Hepatocyte (in vitro differentiated cells): ENCODE results near the gene SMIM38. TPM values are rescaled to one million over a fixed set of nuclear protein-coding genes. Genes with fewer than 3 reads are reported as not detected.

Experiments used
- DNase-seq: peaks from one replicate; pipeline ENCODE4 v3.0.0-alpha.2; 2016; ENCODE audit warnings: low spot score
- H2AFZ ChIP-seq: fragments of 200-600 bp; sonication (generic); 2 replicates; pipeline ENCODE4 v1.6.0; 2016; ENCODE audit warnings: antibody characterized with exemption, mild to moderate bottlenecking
- H3K27ac ChIP-seq: fragments of 200-600 bp; sonication (generic); 2 replicates; pipeline ENCODE4 v1.5.1; 2016; ENCODE audit warnings: mild to moderate bottlenecking
- H3K27me3 ChIP-seq: fragments of 200-600 bp; sonication (generic); 2 replicates; pipeline ENCODE4 v1.6.1; 2016
- H3K36me3 ChIP-seq: fragments of 200-600 bp; sonication (generic); replicated peaks from 2 replicates; pipeline ENCODE4 v1.5.1; 2016; ENCODE audit warnings: low read depth; ENCODE audit not compliant: insufficient read depth
- H3K4me1 ChIP-seq: fragments of 200-600 bp; sonication (generic); 2 replicates; pipeline ENCODE4 v1.5.1; 2016; ENCODE audit warnings: mild to moderate bottlenecking, moderate library complexity; ENCODE audit not compliant: insufficient read depth
- H3K4me2 ChIP-seq: fragments of 200-600 bp; sonication (generic); 2 replicates; pipeline ENCODE4 v1.6.0; 2016
- H3K4me3 ChIP-seq: fragments of 200-600 bp; sonication (generic); 2 replicates; pipeline ENCODE4 v1.5.1; 2016; ENCODE audit warnings: mild to moderate bottlenecking
- H3K79me2 ChIP-seq: fragments of 200-600 bp; sonication (generic); 2 replicates; pipeline ENCODE4 v1.6.0; 2017; ENCODE audit warnings: mild to moderate bottlenecking
- H3K9me2 ChIP-seq: fragments of 200-600 bp; sonication (generic); replicated peaks from 2 replicates; pipeline ENCODE4 v1.6.0; 2017; ENCODE audit warnings: mild to moderate bottlenecking; ENCODE audit not compliant: insufficient read depth
- H3K9me3 ChIP-seq: fragments of 200-600 bp; sonication (generic); 2 replicates; pipeline ENCODE4 v1.5.1; 2016; ENCODE audit warnings: low read depth, mild to moderate bottlenecking
- H4K20me1 ChIP-seq: fragments of 200-600 bp; sonication (generic); 2 replicates; pipeline ENCODE4 v1.6.0; 2016; ENCODE audit warnings: mild to moderate bottlenecking; ENCODE audit not compliant: insufficient read depth, poor library complexity, severe bottlenecking
- EZH2 ChIP-seq: fragments of 200-600 bp; sonication (generic); IDR thresholded peaks from 2 replicates; pipeline ENCODE4 v1.6.1; 2016; ENCODE audit warnings: antibody characterized with exemption, mild to moderate bottlenecking, borderline replicate concordance
- EZH2phosphoT487 ChIP-seq: fragments of 200-600 bp; sonication (generic); IDR thresholded peaks from one replicate; pipeline ENCODE4 v1.6.1; 2018; ENCODE audit warnings: antibody characterized with exemption, mild to moderate bottlenecking, low read depth, moderate library complexity; ENCODE audit not compliant: unreplicated experiment, severe bottlenecking
- WGBS: methylation state at CpG from one replicate; pipeline ENCODE4 v1.1.6; 2016; ENCODE audit warnings: low lambda C conversion rate; ENCODE audit errors: missing lambda C conversion rate; 5-methylcytosine and 5-hydroxymethylcytosine counted together
- polyA plus RNA-seq: library from polyadenylated mRNA; unstranded; fragments of >200 nt; fragmentation: Nextera tagmentation; extraction: Ambion mirVana; gene quantifications from 2 replicates; pipeline ENCODE4 v1.2.1, GENCODE V29; 2016
- total RNA-seq: library from RNA; depleted of rRNA; stranded (reverse); fragments of >200 nt; gene quantifications from 2 replicates; pipeline ENCODE4 v1.2.3, GENCODE V29; 2014
- TF ChIP-seq, protein P1 (sequence below): fragments of 200-600 bp; sonication (generic); IDR thresholded peaks from 2 replicates; pipeline ENCODE4 v1.5.1; 2016; ENCODE audit warnings: antibody characterized with exemption, mild to moderate bottlenecking; ENCODE audit not compliant: poor library complexity

The SMIM38 gene
- total and polyA plus RNA-seq, 2 experiments from 2014 or later: 0.64 to 0.70 TPM

DNA sequence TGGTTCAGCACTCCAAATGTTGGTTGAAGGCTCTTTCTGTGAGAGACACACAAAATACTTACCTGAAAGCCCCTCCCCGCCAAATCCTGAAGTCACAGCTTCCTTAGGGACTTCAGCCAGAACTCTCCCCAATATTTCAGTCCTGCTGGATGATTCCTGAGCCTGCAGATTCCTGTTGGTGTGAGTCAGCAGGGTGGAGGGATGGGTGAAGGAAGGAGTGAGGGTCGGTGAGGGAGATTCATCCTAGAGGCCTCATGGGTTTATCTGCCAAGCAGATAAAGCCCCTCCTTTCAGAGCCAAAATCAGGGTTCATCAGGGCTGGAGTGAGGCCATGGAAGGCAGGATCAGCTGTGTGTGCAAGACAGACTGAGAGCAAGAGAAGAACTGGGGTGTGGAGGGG, 37.9 kb downstream of the SMIM38 start:
- DNase-seq: no peak
- no peak overlapping the region for H3K4me2 ChIP-seq
- peaks cover 12% of the 10 kb centered on the region for H3K4me1 ChIP-seq
- H3K4me3 ChIP-seq: no peak overlapping the region
- no peaks in the 10 kb centered on the region for H3K79me2 ChIP-seq
- no peaks in the 10 kb centered on the region for H4K20me1 ChIP-seq
- H2AFZ ChIP-seq: no peak overlapping the region
- H3K27me3 ChIP-seq: no peaks in the 10 kb centered on the region
- WGBS: 57% methylated on average over 2 of the region's 2 CpGs
- no peaks in the 10 kb centered on the region for H3K36me3 ChIP-seq
- TF ChIP-seq EZH2phosphoT487 (no peak), EZH2 (no peak)
- TF ChIP-seq, protein P1, sequence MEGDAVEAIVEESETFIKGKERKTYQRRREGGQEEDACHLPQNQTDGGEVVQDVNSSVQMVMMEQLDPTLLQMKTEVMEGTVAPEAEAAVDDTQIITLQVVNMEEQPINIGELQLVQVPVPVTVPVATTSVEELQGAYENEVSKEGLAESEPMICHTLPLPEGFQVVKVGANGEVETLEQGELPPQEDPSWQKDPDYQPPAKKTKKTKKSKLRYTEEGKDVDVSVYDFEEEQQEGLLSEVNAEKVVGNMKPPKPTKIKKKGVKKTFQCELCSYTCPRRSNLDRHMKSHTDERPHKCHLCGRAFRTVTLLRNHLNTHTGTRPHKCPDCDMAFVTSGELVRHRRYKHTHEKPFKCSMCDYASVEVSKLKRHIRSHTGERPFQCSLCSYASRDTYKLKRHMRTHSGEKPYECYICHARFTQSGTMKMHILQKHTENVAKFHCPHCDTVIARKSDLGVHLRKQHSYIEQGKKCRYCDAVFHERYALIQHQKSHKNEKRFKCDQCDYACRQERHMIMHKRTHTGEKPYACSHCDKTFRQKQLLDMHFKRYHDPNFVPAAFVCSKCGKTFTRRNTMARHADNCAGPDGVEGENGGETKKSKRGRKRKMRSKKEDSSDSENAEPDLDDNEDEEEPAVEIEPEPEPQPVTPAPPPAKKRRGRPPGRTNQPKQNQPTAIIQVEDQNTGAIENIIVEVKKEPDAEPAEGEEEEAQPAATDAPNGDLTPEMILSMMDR: no peak
- H3K9me3 ChIP-seq: no peaks in the 10 kb centered on the region
- H3K9me2 ChIP-seq: no peaks in the 10 kb centered on the region
- H3K27ac ChIP-seq: peak overlapping the region; percentile 31

DNA sequence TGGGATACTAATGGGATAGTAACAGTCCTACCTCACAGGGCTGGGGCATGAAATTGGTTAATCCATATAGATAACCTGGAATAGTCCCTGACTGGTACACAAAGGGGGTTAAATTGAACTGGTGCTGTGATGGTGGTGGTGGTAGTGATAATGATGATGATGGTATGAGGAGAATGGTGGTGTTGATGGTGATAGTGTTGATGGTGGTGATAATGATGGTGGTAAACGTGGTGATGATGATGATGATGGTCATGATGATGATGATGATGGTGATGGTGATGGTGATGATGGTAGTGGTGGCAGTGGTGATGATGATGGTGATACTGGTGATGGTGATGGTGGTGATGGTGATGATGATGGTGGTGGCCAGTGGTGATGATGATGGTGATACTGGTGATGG, 38.7 kb downstream of the SMIM38 start:
- Histone ChIP-seq H3K9me3 (no peaks in the 10 kb centered on the region), H3K27me3 (no peaks in the 10 kb centered on the region), H3K27ac (no peak overlapping the region), H3K79me2 (no peaks in the 10 kb centered on the region), H3K36me3 (no peaks in the 10 kb centered on the region), H3K4me3 (no peak overlapping the region), H3K4me1 (peaks cover 12% of the 10 kb centered on the region), H2AFZ (no peak overlapping the region), H3K9me2 (no peaks in the 10 kb centered on the region), H4K20me1 (no peaks in the 10 kb centered on the region), H3K4me2 (no peak overlapping the region)
- DNase-seq: no peak
- WGBS: 95% methylated on average over 1 of the region's 1 CpG
- no peak for TF ChIP-seq EZH2phosphoT487
- no peak for TF ChIP-seq EZH2
- TF ChIP-seq, protein P1: no peak

DNA sequence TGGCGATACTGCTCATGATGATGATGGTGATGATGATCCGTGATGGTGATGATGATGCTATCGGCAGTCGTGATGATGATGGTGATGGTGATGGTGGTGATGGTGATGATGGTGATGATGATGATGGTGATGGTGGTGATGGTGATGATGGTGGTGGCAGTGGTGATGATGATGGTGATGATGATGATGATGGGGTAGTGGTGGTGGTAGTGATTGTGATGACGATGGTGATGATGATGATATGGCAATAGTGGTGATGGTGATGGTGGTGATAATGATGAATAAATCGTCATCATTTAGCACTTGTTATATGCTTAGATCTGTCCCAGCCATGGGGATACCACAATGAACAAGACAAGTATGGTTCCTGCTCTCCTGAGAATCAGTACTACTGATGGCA, 39.2 kb downstream of the SMIM38 start:
- whole genome bisulfite sequencing: 83% methylated on average over 2 of the region's 6 CpGs
- H3K79me2 ChIP-seq: no peaks in the 10 kb centered on the region
- H3K4me3 ChIP-seq: no peak overlapping the region
- no peaks in the 10 kb centered on the region for H3K9me3 ChIP-seq
- no peak for DNase-seq
- no peak overlapping the region for H3K27ac ChIP-seq
- TF ChIP-seq, protein P1: no peak
- TF ChIP-seq EZH2phosphoT487 (no peak), EZH2 (no peak)
- H3K9me2 ChIP-seq: no peaks in the 10 kb centered on the region
- no peak overlapping the region for H3K4me2 ChIP-seq
- H4K20me1 ChIP-seq: no peaks in the 10 kb centered on the region
- H3K27me3 ChIP-seq: no peaks in the 10 kb centered on the region
- no peaks in the 10 kb centered on the region for H3K36me3 ChIP-seq
- H2AFZ ChIP-seq: no peak overlapping the region
- peaks cover 12% of the 10 kb centered on the region for H3K4me1 ChIP-seq
